DOHH2 (cell line): Measurements from ENCODE around the gene SDHC.

Experiments
- EZH2phosphoT487 ChIP-seq: fragments of 200-600 bp; sonication (generic); IDR thresholded peaks from 2 replicates; pipeline ENCODE4 v1.6.1; 2017; ENCODE audit warnings: borderline replicate concordance, mild to moderate bottlenecking, antibody characterized with exemption, low read length, moderate library complexity, mixed read lengths
- TF ChIP-seq, protein P1 (sequence below): fragments of 200-600 bp; sonication (generic); IDR thresholded peaks from one replicate; pipeline ENCODE4 v1.5.1; 2014; ENCODE audit warnings: antibody characterized with exemption, mild to moderate bottlenecking, low read depth, low read length; ENCODE audit not compliant: poor library complexity, severe bottlenecking

- TF ChIP-seq, protein P1, sequence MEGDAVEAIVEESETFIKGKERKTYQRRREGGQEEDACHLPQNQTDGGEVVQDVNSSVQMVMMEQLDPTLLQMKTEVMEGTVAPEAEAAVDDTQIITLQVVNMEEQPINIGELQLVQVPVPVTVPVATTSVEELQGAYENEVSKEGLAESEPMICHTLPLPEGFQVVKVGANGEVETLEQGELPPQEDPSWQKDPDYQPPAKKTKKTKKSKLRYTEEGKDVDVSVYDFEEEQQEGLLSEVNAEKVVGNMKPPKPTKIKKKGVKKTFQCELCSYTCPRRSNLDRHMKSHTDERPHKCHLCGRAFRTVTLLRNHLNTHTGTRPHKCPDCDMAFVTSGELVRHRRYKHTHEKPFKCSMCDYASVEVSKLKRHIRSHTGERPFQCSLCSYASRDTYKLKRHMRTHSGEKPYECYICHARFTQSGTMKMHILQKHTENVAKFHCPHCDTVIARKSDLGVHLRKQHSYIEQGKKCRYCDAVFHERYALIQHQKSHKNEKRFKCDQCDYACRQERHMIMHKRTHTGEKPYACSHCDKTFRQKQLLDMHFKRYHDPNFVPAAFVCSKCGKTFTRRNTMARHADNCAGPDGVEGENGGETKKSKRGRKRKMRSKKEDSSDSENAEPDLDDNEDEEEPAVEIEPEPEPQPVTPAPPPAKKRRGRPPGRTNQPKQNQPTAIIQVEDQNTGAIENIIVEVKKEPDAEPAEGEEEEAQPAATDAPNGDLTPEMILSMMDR, result no peak
- no peak for TF ChIP-seq EZH2phosphoT487
Observed at GRCh38 chr1:161298116-161298515, 16.1 kb upstream of the SDHC start.
